CD8-positive, alpha-beta memory T cell (primary cell): ENCODE measurements around the gene RRN3. TPM values are rescaled to one million over a fixed set of nuclear protein-coding genes. Genes with fewer than 3 reads are reported as not detected.
A peak's percentile ranks its signal among the peaks of the same experiment; 100 is the strongest.
"Not testable (repeated sequence)": the region's sequence is repeated elsewhere in the genome, so short reads cannot be mapped to it uniquely, and the experiment has no call there.

Source experiments
- CTCF ChIA-PET: fragments of 350-600 bp; sonication (Branson Sonifier 250); formaldehyde crosslinking; loops from one replicate; lab custom pipeline; 2021; ENCODE audit warnings: antibody characterized with exemption; lab: Charles Lee
- POLR2A ChIA-PET: fragments of 350-600 bp; sonication (Branson Sonifier 250); formaldehyde crosslinking; loops from one replicate; lab custom pipeline; 2021; ENCODE audit warnings: antibody characterized with exemption; lab: Charles Lee
- DNase-seq, 5 donors: peaks; one replicate each; pipeline versions ENCODE4 v3.0.0 to v3.0.0-alpha.2; 2020 to 2022; ENCODE audit warnings: mixed read lengths in 1 of 5
- H3K27ac ChIP-seq: one replicate; pipeline ENCODE4 v1.7.0; 2013; ENCODE audit warnings: low read depth, mild to moderate bottlenecking, low read length, moderate library complexity
- H3K27me3 ChIP-seq: 2 replicates; pipeline ENCODE4 v1.7.0; 2013; ENCODE audit warnings: low read length, mild to moderate bottlenecking; ENCODE audit not compliant: insufficient read depth, poor library complexity, severe bottlenecking
- H3K36me3 ChIP-seq: 2 replicates; pipeline ENCODE4 v1.7.0; 2013; ENCODE audit warnings: mild to moderate bottlenecking, low read length, moderate library complexity; ENCODE audit not compliant: insufficient read depth
- H3K4me1 ChIP-seq: 2 replicates; pipeline ENCODE4 v1.7.0; 2013; ENCODE audit warnings: mild to moderate bottlenecking, low read length, moderate library complexity; ENCODE audit not compliant: insufficient read depth
- H3K4me3 ChIP-seq: 2 replicates; pipeline ENCODE4 v1.7.0; 2013; ENCODE audit warnings: mild to moderate bottlenecking, low read length
- H3K9me3 ChIP-seq: 2 replicates; pipeline ENCODE4 v1.7.0; 2013; ENCODE audit warnings: mild to moderate bottlenecking, low read length
- H3K27ac Mint-ChIP-seq, 8 donors: one replicate each; pipeline ENCODE4 v1.8.0; 2020 to 2021; ENCODE audit warnings: mixed read lengths in 8 of 8, mild to moderate bottlenecking in 6 of 8, inconsistent platforms in 3 of 8, moderate library complexity in 3 of 8
- H3K27me3 Mint-ChIP-seq, 2 donors: one replicate each; pipeline ENCODE4 v1.8.0; 2020 to 2021; ENCODE audit warnings: mixed read lengths in 2 of 2, mild to moderate bottlenecking in 1 of 2, moderate library complexity in 1 of 2
- H3K36me3 Mint-ChIP-seq, 3 donors: one replicate each; pipeline ENCODE4 v1.8.0; 2020 to 2021; ENCODE audit warnings: mixed read lengths in 3 of 3, inconsistent platforms in 1 of 3, mild to moderate bottlenecking in 1 of 3
- H3K4me1 Mint-ChIP-seq, 3 donors: one replicate each; pipeline ENCODE4 v1.8.0; 2020 to 2021; ENCODE audit warnings: mixed read lengths in 3 of 3, inconsistent platforms in 1 of 3, mild to moderate bottlenecking in 1 of 3
- H3K4me3 Mint-ChIP-seq, 7 donors: one replicate each; pipeline ENCODE4 v1.8.0; 2020 to 2021; ENCODE audit warnings: mixed read lengths in 7 of 7, mild to moderate bottlenecking in 6 of 7, moderate library complexity in 4 of 7, inconsistent platforms in 2 of 7
- H3K9me3 Mint-ChIP-seq, 5 donors: one replicate each; pipeline ENCODE4 v1.8.0; 2020 to 2022; ENCODE audit warnings: mixed read lengths in 5 of 5, mild to moderate bottlenecking in 3 of 5, moderate library complexity in 2 of 5, inconsistent platforms in 1 of 5
- polyA plus RNA-seq: library from polyadenylated mRNA; unstranded; fragments of 300-500 nt; fragmentation: Illumina TruSeq; gene quantifications from one replicate; pipeline ENCODE4 v1.2.3, GENCODE V29; 2021
- total RNA-seq, 2 experiments: library from RNA; stranded (reverse); gene quantifications; one replicate each; pipeline ENCODE4 v1.2.3, GENCODE V29; 2021

Gene RRN3
- total RNA-seq (10 to 100 TPM; 58.3 to 58.4 TPM), polyA plus RNA-seq (30.2 TPM)

GRCh38 chr16:15093955-15094827, at the start of gene RRN3:
TSS of gene RRN3 (minus strand) at chr16:15094272. CDS start at chr16:15094233, 39 bp downstream.
- Mint-ChIP-seq H3K4me3 (peak within 1 kb of the TSS; percentile 96 to 99 (median 99)), H3K4me1 (peaks cover 22 to 37% (median 26%) of the 10 kb centered on the region in 3 donors), H3K27ac (peak within 1 kb of the TSS; percentile 94 to 98 (median 98)), H3K36me3 (peaks cover 0 to 37% (median 2%) of the 10 kb centered on the region in 3 donors)
- H3K36me3 ChIP-seq, H3K9me3 Mint-ChIP-seq, H3K27me3 Mint-ChIP-seq, H3K9me3 ChIP-seq, POLR2A ChIA-PET, H3K27me3 ChIP-seq, H3K4me1 ChIP-seq: not testable (repeated sequence)
- H3K4me3 ChIP-seq: peak within 1 kb of the TSS; percentile 93
- CTCF ChIA-PET: interaction anchor here (0.8 kb wide), 1 partner anchor 32 kb away, joined by 3 read pairs; no protein-coding TSS in a partner anchor
- DNase-seq: peak; percentile 74 to 87 (median 81)
- peak within 1 kb of the TSS; percentile 84 for H3K27ac ChIP-seq

- H3K36me3 ChIP-seq, H3K9me3 ChIP-seq, H3K27me3 Mint-ChIP-seq, H3K9me3 Mint-ChIP-seq, POLR2A ChIA-PET, H3K4me1 ChIP-seq, H3K27ac Mint-ChIP-seq, H3K27ac ChIP-seq, H3K4me3 ChIP-seq, CTCF ChIA-PET, DNase-seq, H3K36me3 Mint-ChIP-seq, H3K4me3 Mint-ChIP-seq, H3K27me3 ChIP-seq: not testable (repeated sequence)
- H3K4me1 Mint-ChIP-seq: peaks cover 0 to 14% (median 0%) of the 10 kb centered on the region in 3 donors
Observed at GRCh38 chr16:15143601-15144091, 49.6 kb upstream of the RRN3 start.

- H3K36me3 Mint-ChIP-seq, H3K9me3 ChIP-seq, DNase-seq, H3K27ac Mint-ChIP-seq, H3K9me3 Mint-ChIP-seq, POLR2A ChIA-PET, H3K4me3 ChIP-seq, H3K27me3 Mint-ChIP-seq, H3K4me3 Mint-ChIP-seq, H3K27me3 ChIP-seq, CTCF ChIA-PET, H3K36me3 ChIP-seq, H3K27ac ChIP-seq, H3K4me1 ChIP-seq: not testable (repeated sequence)
- H3K4me1 Mint-ChIP-seq: peaks cover 0 to 14% (median 0%) of the 10 kb centered on the region in 3 donors
Observed at GRCh38 chr16:15142891-15143600, 49.0 kb upstream of the RRN3 start.

- CTCF ChIA-PET, DNase-seq: not testable (repeated sequence)
- H3K4me1 Mint-ChIP-seq: peaks cover 0 to 13% (median 0%) of the 10 kb centered on the region in 3 donors
Observed at GRCh38 chr16:15142107-15142890, 48.2 kb upstream of the RRN3 start.

GRCh38 chr16:15141586-15141985, 47.5 kb upstream of the RRN3 start:
- Mint-ChIP-seq H3K4me1 (peaks cover 0 to 10% (median 0%) of the 10 kb centered on the region in 3 donors), H3K36me3 (no peaks in the 10 kb centered on the region), H3K9me3 (no peaks in the 10 kb centered on the region), H3K27ac (peak overlapping the region in 1 of 8 donors; percentile 50), H3K27me3 (no peaks in the 10 kb centered on the region), H3K4me3 (no peak overlapping the region)
- no peaks in the 10 kb centered on the region for H3K4me1 ChIP-seq
- no peaks in the 10 kb centered on the region for H3K9me3 ChIP-seq
- H3K36me3 ChIP-seq: no peaks in the 10 kb centered on the region
- ChIA-PET CTCF (no interaction called here), POLR2A (no interaction called here)
- no peaks in the 10 kb centered on the region for H3K27me3 ChIP-seq
- DNase-seq: no peak
- H3K27ac ChIP-seq: no peak overlapping the region
- H3K4me3 ChIP-seq: no peak overlapping the region

More at GRCh38 chr16:15142107-15142890, 48.2 kb upstream of the RRN3 start:
- H3K4me3 Mint-ChIP-seq, H3K27ac ChIP-seq, H3K27ac Mint-ChIP-seq, H3K4me1 ChIP-seq, H3K27me3 Mint-ChIP-seq, H3K27me3 ChIP-seq, POLR2A ChIA-PET, H3K36me3 Mint-ChIP-seq, H3K9me3 ChIP-seq, H3K36me3 ChIP-seq, H3K9me3 Mint-ChIP-seq, H3K4me3 ChIP-seq: not testable (repeated sequence)

GRCh38 chr16:15140444-15141365, 46.6 kb upstream of the RRN3 start:
- H3K4me1 ChIP-seq: not testable (repeated sequence)

GRCh38 chr16:15137514-15137913, 43.4 kb upstream of the RRN3 start:
- DNase-seq, H3K4me1 ChIP-seq, H3K4me3 ChIP-seq, H3K27ac Mint-ChIP-seq, H3K4me3 Mint-ChIP-seq, H3K9me3 ChIP-seq, POLR2A ChIA-PET, H3K27me3 Mint-ChIP-seq, H3K27me3 ChIP-seq, H3K27ac ChIP-seq, H3K36me3 ChIP-seq, CTCF ChIA-PET, H3K4me1 Mint-ChIP-seq, H3K36me3 Mint-ChIP-seq, H3K9me3 Mint-ChIP-seq: not testable (repeated sequence)

More at GRCh38 chr16:15140444-15141365, 46.6 kb upstream of the RRN3 start:
- H3K36me3 ChIP-seq, DNase-seq, CTCF ChIA-PET, H3K4me1 Mint-ChIP-seq, H3K36me3 Mint-ChIP-seq, POLR2A ChIA-PET, H3K4me3 ChIP-seq, H3K9me3 ChIP-seq, H3K27me3 Mint-ChIP-seq, H3K4me3 Mint-ChIP-seq, H3K9me3 Mint-ChIP-seq, H3K27me3 ChIP-seq, H3K27ac Mint-ChIP-seq, H3K27ac ChIP-seq: not testable (repeated sequence)
